GM12878 (cell line): ENCODE results near the gene PTPRC. TPM values are rescaled to one million over a fixed set of nuclear protein-coding genes. Genes with fewer than 3 reads are reported as not detected.

Source experiments
- ATAC-seq: fragments of 200-7000 bp; cut with Tn5 transposase; 3 replicates; pipeline ENCODE4 v1.9.1; 2020; ENCODE audit warnings: mild to moderate bottlenecking, moderate library complexity
- BruUV-seq: library from RNA; stranded (reverse); fragments of 400-500 nt; replicated peaks from 2 replicates; lab custom pipeline; 2021; lab: Mats Ljungman, UMichigan
- CTCF ChIA-PET: fragments of 300-600 bp; sonication (Branson Sonifier 250); formaldehyde crosslinking; extraction: SDS; loops from one replicate; lab custom pipeline; 2021; ENCODE audit warnings: inconsistent platforms; lab: Yijun Ruan, JAX
- POLR2A ChIA-PET: fragments of 350-600 bp; formaldehyde crosslinking; extraction: SDS; loops from one replicate; lab custom pipeline; 2021; ENCODE audit warnings: inconsistent platforms; lab: Charles Lee
- RAD21 ChIA-PET: fragments of 300-600 bp; sonication (Branson Sonifier 250); formaldehyde crosslinking; loops from one replicate; lab custom pipeline; 2023; ENCODE audit warnings: antibody characterized with exemption; ENCODE audit not compliant: unreplicated experiment; lab: Charles Lee
- SMC1A ChIA-PET: fragments of 300-600 bp; sonication (Branson Sonifier 250); formaldehyde crosslinking; loops from one replicate; lab custom pipeline; 2023; ENCODE audit not compliant: unreplicated experiment, uncharacterized antibody; lab: Charles Lee
- DNase-seq: peaks from one replicate; pipeline ENCODE4 v3.0.0-alpha.2; 2011; ENCODE audit warnings: low read depth, low spot score
- FAIRE-seq: peaks from 3 replicates; lab custom pipeline; 2011; peaks lifted over from hg19 to GRCh38; lab: Jason Lieb, UNC
- H2AFZ ChIP-seq: 2 replicates; pipeline ENCODE4 v1.6.0; 2011; ENCODE audit warnings: low read depth, low read length, control low read depth; ENCODE audit not compliant: control insufficient read depth
- H3K27ac ChIP-seq: 2 replicates; pipeline ENCODE4 v1.5.1; 2011; ENCODE audit warnings: control low read depth; ENCODE audit not compliant: control insufficient read depth, insufficient read depth
- H3K27me3 ChIP-seq, 2 experiments: replicated peaks in 1 of 2; 2 replicates each; pipeline versions ENCODE4 v1.6.0 to v1.6.1; 2011; ENCODE audit warnings: low read length in 1 of 2; ENCODE audit not compliant: control insufficient read depth in 2 of 2, insufficient read depth in 2 of 2
- H3K36me3 ChIP-seq, 2 experiments: 2 replicates each; pipeline ENCODE4 v1.5.1; 2011; ENCODE audit warnings: low read length in 1 of 2; ENCODE audit not compliant: control insufficient read depth in 2 of 2, insufficient read depth in 2 of 2
- H3K4me1 ChIP-seq: 2 replicates; pipeline ENCODE4 v1.6.1; 2011; ENCODE audit warnings: mild to moderate bottlenecking, low read length, moderate library complexity, mixed read lengths; ENCODE audit not compliant: control insufficient read depth, insufficient read depth
- H3K4me2 ChIP-seq: 2 replicates; pipeline ENCODE4 v1.6.0; 2011; ENCODE audit warnings: control low read depth; ENCODE audit not compliant: control insufficient read depth, insufficient read depth
- H3K4me3 ChIP-seq: fragments of 200-600 bp; sonication (generic); 2 replicates; pipeline ENCODE4 v1.5.1; 2016
- H3K79me2 ChIP-seq: 2 replicates; pipeline ENCODE4 v1.6.0; 2011; ENCODE audit warnings: low read length; ENCODE audit not compliant: control insufficient read depth, insufficient read depth
- H3K9ac ChIP-seq: 2 replicates; pipeline ENCODE4 v1.8.0; 2011; ENCODE audit warnings: low read length, control low read depth, mixed read lengths; ENCODE audit not compliant: control insufficient read depth, insufficient read depth
- H3K9me3 ChIP-seq: replicated peaks from 3 replicates; pipeline ENCODE4 v1.5.1; 2011; ENCODE audit warnings: mild to moderate bottlenecking, low read length; ENCODE audit not compliant: control insufficient read depth, insufficient read depth
- H4K20me1 ChIP-seq: 2 replicates; pipeline ENCODE4 v1.6.0; 2011; ENCODE audit not compliant: control insufficient read depth, insufficient read depth
- MAX ChIP-seq: IDR thresholded peaks from 2 replicates; pipeline ENCODE4 v1.6.1; 2012; ENCODE audit warnings: low read depth, low read length, improper control_type of control experiment
- PAX8 ChIP-seq: fragments of 450-650 bp; IDR thresholded peaks from 2 replicates; pipeline ENCODE4 v1.6.1; 2017; ENCODE audit warnings: mild to moderate bottlenecking, moderate library complexity
- RAD21 ChIP-seq: IDR thresholded peaks from 2 replicates; pipeline ENCODE4 v1.6.1; 2011; ENCODE audit warnings: mild to moderate bottlenecking, low read depth, low read length, moderate library complexity; ENCODE audit not compliant: insufficient read depth
- SKIL ChIP-seq: fragments of 450-650 bp; IDR thresholded peaks from 2 replicates; pipeline ENCODE4 v1.6.1; 2017; ENCODE audit warnings: mild to moderate bottlenecking, low read depth, inconsistent platforms; ENCODE audit not compliant: poor library complexity, severe bottlenecking
- STAT1 ChIP-seq: fragments of 450-650 bp; conservative IDR thresholded peaks from 2 replicates; pipeline ENCODE4 v1.6.1; 2014; ENCODE audit warnings: antibody characterized with exemption, mild to moderate bottlenecking
- TCF3 ChIP-seq: IDR thresholded peaks from 2 replicates; pipeline ENCODE4 v1.6.1; 2012; ENCODE audit warnings: low read depth, mild to moderate bottlenecking, low read length, borderline replicate concordance; ENCODE audit not compliant: insufficient read depth
- WGBS: methylation state at CpG from one replicate; pipeline ENCODE4 v1.1.6; 2016; ENCODE audit warnings: low lambda C conversion rate; ENCODE audit not compliant: insufficient replicate concordance, insufficient coverage; ENCODE audit errors: missing lambda C conversion rate; 5-methylcytosine and 5-hydroxymethylcytosine counted together
- in situ Hi-C: fragments of 300-500 bp; cut with MboI; formaldehyde crosslinking; loops from 9 replicates; pipeline ENCODE4 v1.14.3; 2018; ENCODE audit warnings: mixed read lengths
- intact Hi-C: fragments of 100-400 bp; cut with micrococcal nuclease; formaldehyde crosslinking; loops from one replicate; pipeline ENCODE4 v1.14.2; 2022; ENCODE audit not compliant: unreplicated experiment
- polyA plus RNA-seq, 11 experiments: library from polyadenylated mRNA; depleted of rRNA in 4 of 11; unstranded in 6 of 11; stranded (reverse) in 5 of 11; fragments of >200 nt; fragmentation: Nextera tagmentation in 4 of 11; fragmentation: Illumina TruSeq in 1 of 11; extraction: Ambion mirVana in 4 of 11; extraction: Trizol in 1 of 11; gene quantifications; 1 replicate in 1 of 11; 2 replicates in 10 of 11; pipeline versions ENCODE4 v1.2.1 to v1.2.3, GENCODE V29; 2011 to 2016; ENCODE audit warnings: inconsistent platforms in 2 of 11, missing spikeins in 2 of 11, low read depth in 1 of 11
- total RNA-seq, 4 experiments: library from RNA; depleted of rRNA in 3 of 4; stranded (reverse); fragments of >200 nt in 3 of 4; fragmentation: Illumina TruSeq in 1 of 4; extraction: Trizol in 1 of 4; gene quantifications; 2 replicates each; pipeline versions ENCODE4 v1.2.1 to v1.2.3, GENCODE V29; 2013 to 2021
- TF ChIP-seq, protein P1 (sequence below): IDR thresholded peaks from 2 replicates; pipeline ENCODE4 v1.6.1; 2011; ENCODE audit warnings: borderline replicate concordance, low read depth, mild to moderate bottlenecking, moderate library complexity, mixed read lengths, low read length; ENCODE audit not compliant: insufficient read depth; ENCODE audit errors: extremely low read length

PTPRC gene
- total and polyA plus RNA-seq, 10 of the 15 experiments (the other 5 are each of a cell fraction or from before 2014, with no cell fraction given), result 72.9 to 221 (median 118) TPM

DNA sequence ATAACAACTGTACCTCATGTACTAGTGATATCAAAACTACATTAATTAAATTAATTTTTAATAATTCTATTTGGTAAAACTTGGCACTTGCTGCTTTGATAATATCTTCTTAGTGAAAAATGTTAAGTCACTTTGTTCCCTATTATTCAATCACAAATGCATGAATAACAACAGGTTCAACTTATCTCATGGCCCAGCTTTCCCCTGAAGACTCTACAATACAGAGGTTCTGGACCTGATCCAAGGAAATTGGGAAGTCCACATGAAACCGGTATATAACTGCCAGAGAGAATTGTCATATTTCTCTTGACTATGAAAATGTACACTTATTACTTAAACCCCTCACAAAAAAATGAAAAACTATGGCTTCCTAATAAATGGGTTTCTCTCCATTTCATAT lies 33.9 kb upstream of the PTPRC start:
- TF ChIP-seq TCF3 (no peak), MAX (no peak), RAD21 (no peak), STAT1 (no peak), SKIL (no peak), PAX8 (no peak)
- TF ChIP-seq, protein P1, sequence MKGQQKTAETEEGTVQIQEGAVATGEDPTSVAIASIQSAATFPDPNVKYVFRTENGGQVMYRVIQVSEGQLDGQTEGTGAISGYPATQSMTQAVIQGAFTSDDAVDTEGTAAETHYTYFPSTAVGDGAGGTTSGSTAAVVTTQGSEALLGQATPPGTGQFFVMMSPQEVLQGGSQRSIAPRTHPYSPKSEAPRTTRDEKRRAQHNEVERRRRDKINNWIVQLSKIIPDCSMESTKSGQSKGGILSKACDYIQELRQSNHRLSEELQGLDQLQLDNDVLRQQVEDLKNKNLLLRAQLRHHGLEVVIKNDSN, result no peak
- Histone ChIP-seq H3K9ac (no peak overlapping the region), H4K20me1 (no peaks in the 10 kb centered on the region), H3K9me3 (peaks cover 8% of the 10 kb centered on the region; the same call in 2 of the 3 replicates), H3K27me3 (no peaks in the 10 kb centered on the region), H3K36me3 (no peaks in the 10 kb centered on the region), H3K79me2 (no peaks in the 10 kb centered on the region), H3K4me2 (no peak overlapping the region), H3K4me3 (no peak overlapping the region), H3K4me1 (peaks cover 5% of the 10 kb centered on the region), H2AFZ (no peak overlapping the region), H3K27ac (no peak overlapping the region)
- ATAC-seq (no peak), FAIRE-seq (no peak), DNase-seq (no peak)
- ChIA-PET SMC1A (interaction anchor here (0.7 to 10.1 kb wide), 7 partner anchors 17 to 84 kb away, joined by 3 to 183 read pairs (median 24); partner anchors contain the start of gene PTPRC), RAD21 (interaction anchor here (1.0 to 3.2 kb wide), 3 partner anchors 32 to 80 kb away, joined by 4 to 12 read pairs (median 4); no protein-coding TSS in a partner anchor), CTCF (interaction anchor here (5.2 kb wide), 1 partner anchor 16 kb away, joined by 45 read pairs; no protein-coding TSS in a partner anchor), POLR2A (interaction anchor here (0.6 to 4.9 kb wide), 2 partner anchors 16 to 74 kb away, joined by 3 to 38 read pairs; no protein-coding TSS in a partner anchor)
- WGBS, result 95% methylated on average over 1 of the region's 1 CpG
- BruUV-seq, result no TSS peak
- intact Hi-C loops, result no loop called here
- in situ Hi-C loops, result no loop called here
